GM19455 (cell line): Measurements from ENCODE around the gene ZBP1.

ENCODE experiments used
- ATAC-seq: cut with Tn5 transposase; IDR thresholded peaks from one replicate; pipeline ENCODE4 v1.9.1; 2021; ENCODE audit not compliant: unreplicated experiment

ZBP1 gene

GRCh38 chr20:57601737-57602136 lies 18.5 kb downstream of the ZBP1 start:
- no peak for ATAC-seq

GRCh38 chr20:57601211-57601570 lies 19.0 kb downstream of the ZBP1 start:
- ATAC-seq: no peak

- ATAC-seq: no peak
Measured at GRCh38 chr20:57600320-57601210, 19.7 kb downstream of the ZBP1 start.

GRCh38 chr20:57598491-57598890 lies 21.7 kb downstream of the ZBP1 start:
- ATAC-seq: no peak

DNA sequence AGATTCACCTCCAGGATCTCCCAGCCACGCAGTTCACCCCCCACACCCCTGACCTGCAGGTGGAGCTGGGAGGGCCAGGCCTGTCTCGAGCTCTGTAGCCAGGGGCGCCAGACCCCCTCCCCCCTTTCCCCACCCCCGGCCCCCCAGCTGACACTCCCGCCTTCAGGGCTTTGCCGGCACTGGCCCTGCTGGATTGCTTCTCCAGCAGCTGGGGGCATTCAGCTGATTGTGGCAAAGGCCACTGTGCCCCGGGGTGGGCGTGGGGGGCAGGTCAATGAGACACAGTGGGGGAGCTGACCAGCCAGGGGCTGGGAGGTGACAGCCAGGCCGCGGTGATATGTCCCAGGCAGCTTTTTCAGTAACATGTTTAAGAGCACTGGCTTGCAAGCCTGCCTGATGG lies 22.2 kb downstream of the ZBP1 start:
- ATAC-seq: no peak

DNA sequence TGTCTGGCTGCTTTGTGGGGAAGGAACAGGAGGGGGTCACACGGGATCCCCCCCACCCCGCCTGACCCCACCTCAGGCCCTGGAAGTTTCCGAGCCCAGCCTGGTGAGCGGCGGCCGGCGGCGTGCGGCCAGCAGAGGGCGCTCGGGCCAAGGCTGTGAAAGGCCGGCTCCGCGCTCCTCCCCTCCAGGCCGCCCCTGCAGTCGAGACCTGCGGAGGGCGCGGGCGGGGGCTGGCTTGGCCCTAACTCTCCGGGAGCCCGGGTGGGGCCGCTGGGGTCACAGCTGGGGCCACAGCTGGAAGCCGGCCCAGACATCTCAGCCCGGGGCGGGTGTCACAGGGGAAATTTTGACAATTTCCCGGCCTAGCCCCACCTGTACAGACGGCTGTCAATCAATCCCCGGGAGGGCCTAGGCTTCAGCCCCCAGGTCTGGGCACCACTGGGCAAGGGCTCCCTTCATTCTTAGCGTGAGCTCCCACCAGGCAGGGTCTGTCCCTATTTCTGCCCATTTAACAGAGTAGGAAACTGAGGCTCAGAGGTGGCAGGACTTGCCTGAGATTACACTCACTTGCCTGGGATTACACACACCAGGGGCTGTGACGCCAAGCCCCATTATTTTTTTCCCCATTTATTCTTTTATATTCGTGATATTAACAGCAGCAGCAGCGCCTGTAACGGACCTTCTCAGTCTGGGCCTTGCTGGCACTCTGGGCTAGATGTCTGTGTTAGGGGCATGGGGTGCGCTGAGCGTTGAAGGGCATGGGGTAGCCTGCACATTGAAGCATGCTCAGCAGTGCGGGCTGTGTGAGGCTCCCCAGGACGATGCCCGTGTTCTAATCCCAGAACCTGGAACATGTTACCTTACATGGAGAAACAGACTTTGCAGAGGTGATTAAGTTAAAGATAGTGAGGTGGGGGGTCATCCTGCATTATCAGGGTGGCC lies 23.0 kb downstream of the ZBP1 start:
- ATAC-seq: peak; percentile 51

DNA sequence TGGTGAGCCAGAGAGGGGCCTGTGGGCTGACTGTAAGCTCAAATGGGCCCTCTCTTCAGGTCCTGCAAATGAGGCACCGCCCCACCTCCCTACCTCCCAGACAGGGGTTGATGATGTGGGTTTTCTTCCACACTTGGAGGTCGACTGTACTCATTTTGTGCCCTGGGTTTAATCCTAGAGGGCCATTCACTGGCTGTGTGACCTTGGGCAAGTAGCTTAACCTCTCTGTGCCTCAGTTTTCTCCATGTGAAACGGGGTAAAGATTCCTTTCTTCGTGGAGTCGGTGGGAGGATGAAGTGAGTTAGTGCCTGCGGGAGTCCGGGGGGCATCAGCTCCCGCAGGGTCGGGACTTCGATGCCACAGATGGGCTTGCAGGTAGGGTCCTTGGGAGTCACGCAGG lies 23.9 kb downstream of the ZBP1 start:
- no peak for ATAC-seq

DNA sequence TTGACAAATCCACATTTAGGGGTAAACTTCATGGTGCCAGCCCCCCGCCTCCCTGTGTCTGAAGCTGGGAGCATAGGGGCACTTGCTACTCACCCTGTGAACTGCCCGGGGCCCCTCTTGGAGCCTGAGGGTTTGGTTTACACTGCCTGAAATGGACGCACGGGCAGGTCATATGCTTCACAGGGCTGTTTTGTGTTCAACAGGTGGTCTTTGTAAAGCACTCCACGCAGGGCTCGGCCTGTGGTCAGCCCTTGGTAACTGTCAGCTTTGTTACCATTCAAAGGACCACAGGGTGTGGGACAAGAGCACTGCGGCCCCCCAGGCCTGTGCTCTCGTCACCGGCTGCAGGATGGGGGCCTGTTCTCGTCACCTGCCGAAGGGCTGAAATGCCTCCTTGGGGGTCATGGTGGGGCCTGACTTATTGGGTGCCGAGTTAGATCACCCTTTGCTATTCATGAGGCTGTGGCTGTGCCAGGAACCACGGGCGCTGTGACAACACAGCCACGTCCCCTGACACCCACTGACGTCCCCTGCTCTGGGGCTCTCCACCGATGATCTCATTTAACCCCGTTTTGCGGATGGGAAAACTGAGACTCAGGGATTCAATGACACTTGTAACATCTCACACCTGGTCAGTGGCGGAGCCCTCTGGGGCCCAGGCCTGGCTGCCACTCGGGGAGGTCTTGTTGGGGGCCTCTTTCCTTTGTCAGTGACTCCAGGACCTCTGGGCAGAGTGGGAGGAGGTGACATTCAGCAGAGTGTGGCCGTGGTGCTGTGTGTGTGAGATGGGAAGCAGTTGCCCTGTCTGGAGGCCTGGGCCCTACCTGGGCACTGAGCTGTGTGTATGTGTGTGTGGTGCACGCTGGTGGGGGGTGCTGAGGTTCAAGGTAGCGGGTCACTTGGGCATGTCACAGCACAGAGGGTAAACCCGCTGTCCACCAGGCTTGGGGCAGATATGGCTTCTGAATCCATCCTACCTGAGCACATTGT lies 24.9 kb downstream of the ZBP1 start:
- no peak for ATAC-seq

DNA sequence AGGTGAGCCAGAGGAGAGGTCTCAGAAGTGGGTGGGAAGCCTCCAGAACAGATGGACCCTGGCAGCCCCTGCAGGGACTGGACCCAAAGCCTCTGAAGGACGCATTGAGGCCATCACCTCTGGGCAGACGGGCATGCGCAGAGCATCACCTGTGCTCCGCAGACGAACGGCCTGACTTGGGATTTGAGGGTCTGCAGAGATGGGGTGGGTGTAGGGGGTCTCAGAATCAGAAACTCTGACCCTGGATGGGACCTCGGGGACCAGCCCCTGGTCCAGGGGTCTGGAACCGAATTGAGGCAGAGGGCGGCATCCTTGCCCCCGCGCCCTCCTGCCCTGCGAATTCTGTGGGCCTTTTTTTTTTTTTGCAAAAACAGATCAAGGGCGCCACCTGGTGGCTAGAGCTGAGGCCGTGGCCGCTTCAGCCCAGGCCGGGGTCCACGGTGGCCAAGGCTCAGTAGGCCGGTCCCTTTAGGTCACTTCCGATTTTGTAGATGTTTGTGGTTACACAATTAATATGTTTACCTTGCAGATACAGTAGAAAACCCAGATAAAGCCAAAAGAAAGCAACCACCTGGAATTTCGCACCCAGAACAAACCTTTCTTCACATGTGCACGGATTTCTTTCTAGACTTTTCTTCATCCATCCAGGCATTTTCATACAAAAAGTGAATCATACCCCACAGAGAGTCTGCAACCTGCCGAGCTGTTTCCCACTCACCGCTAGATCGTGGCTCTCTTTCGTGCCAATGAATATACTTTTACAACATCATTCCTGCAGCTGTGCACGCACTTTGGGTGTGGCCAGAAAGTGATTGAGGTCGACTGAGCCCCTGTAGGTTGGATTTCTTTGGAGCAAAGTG lies 25.9 kb downstream of the ZBP1 start:
- no peak for ATAC-seq

DNA sequence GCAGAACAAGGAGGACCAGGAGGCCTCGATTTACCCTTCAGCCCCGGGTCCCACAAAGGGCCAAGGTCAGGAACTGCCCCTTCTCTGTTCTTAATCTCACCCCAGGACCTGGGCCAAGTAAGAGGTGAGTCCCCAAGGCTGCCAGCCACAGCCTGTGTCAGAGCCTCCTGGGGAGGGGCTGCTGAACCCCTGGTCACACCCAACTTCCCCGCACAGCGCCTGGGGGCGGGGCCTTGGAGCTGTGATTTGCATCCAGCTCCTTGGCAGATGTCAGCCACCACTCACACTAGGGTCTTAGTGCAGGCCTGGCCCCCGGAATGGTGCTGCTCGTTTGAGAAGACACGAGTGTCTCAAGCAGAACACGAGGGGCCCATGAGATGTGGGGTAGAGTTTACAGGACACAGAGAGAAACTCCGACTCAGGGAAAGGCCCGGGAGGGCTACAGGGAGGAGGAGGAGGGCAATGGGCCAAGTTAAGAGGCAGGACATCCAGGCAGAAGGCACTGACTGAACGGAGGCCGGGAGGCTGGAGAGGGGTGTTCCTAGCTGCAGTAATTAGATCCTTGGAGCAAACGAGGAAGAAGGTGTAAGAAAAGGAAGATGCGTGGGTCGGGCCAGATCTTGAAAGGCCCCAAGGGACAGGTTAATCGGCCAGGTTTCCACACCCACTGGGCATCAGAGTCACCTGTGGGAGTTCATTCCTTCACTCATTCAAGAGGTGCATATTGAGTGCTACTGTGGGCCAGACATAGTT lies 26.9 kb downstream of the ZBP1 start:
- no peak for ATAC-seq

DNA sequence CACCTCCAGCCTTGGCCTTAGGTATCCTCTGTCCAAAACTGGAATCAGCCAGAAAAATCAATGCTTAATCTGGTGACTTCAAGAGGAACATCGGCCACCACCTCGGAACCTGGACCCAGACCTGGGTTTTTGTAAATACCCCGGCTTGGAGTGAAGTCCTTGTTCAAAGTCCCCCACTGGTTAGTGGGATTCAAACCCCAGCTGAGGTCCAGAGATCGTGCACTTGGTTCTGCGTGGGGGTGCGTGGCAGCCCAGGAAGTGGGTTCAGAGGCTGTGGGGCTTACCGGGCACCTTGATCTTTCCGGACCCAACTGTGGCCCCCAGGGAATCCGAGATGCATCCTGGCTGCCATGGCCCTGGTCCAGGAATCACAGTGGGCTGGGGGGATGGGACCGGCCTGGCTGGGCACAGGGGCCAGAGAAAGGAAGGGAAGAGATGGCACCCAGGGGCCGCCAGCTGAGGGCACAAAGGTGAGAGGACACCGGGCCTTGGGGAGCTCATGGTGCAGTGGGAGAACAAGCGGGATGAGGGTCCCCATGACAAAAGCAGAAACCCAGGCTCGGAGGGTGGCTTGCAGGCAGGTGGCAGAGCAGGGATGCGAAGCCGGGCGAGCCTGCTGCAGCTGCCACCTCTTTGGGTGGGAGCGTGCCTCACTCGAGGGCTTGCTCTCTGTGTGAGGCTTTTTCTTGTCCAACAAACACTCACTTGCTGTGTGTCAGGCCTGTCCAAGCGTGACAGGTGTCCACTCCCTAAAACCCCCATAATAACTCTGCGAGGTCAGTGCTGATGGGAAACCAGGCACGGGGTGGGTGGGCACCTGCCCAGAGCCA lies 27.7 kb downstream of the ZBP1 start:
- no peak for ATAC-seq

GRCh38 chr20:57591289-57592229 lies 28.7 kb downstream of the ZBP1 start:
- ATAC-seq: no peak

- ATAC-seq: no peak
Measured at GRCh38 chr20:57590485-57591288, 29.5 kb downstream of the ZBP1 start.

- no peak for ATAC-seq
Measured at GRCh38 chr20:57589728-57590484, 30.3 kb downstream of the ZBP1 start.

DNA sequence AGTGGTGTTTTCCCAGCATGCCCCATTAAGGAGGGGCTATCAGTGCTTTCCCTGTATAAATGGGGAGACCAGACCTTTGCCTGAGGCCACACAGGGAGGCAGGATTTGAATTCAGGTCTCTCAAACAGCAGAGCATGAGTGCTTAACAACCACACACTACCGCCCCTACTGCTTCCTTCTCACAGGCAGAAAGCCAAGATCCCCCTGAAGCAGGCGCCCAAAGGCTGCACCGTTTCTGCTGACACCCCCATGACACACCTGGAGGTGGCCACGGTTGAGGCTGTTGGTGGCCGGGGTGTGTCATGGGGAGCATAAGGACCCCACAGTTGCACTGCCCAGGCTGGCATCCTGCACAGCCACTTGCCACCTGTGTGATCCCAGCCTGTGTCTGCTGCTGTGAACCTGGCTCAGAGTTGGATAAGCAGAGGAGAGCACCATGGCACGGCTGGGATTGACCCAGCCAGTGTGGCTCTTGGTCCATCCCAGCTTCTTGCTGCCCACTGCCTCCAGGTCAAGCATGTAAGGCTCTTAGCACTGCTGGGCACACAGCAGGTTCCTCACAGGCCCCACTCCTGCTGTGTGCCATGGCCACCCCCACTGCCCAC lies 31.0 kb downstream of the ZBP1 start:
- ATAC-seq: no peak
